Fibroblast of lung (primary cell): ENCODE results near the gene SENP8.

Experiments used
- EZH2 ChIP-seq: IDR thresholded peaks from 2 replicates; pipeline ENCODE4 v1.5.1; 2012; ENCODE audit warnings: low read length, control low read depth, mild to moderate bottlenecking; ENCODE audit errors: missing control alignments
- TF ChIP-seq, protein P1 (sequence below), 2 donors: IDR thresholded peaks in 1 of 2; conservative IDR thresholded peaks in 1 of 2; 1 replicate in 1 of 2; 2 replicates in 1 of 2; pipeline ENCODE4 v1.5.1; 2011 to 2012; ENCODE audit warnings: low read length in 2 of 2, control low read depth in 1 of 2, inconsistent platforms in 1 of 2, low read depth in 1 of 2, mild to moderate bottlenecking in 1 of 2

DNA sequence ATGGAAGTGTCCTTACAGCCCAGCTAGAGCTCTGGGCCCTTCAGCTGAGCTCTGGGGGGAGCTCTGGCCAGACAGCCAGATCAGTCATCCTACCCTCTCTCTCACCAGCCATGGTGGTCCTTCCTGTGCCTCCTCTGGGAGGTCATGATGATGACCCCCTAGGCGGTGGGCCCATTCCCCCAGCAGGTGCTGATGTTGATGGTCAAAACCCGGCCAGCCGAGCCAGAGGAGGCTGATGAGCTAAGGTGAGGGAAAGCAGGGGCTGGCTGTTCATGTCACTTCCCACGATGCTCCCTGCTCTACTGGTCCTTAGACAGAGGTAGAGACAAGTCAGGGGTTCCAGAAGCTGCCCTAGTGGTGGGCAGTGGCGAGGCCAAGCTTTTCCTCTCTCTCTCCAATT lies 44.4 kb downstream of the SENP8 start:
- no peak for TF ChIP-seq EZH2
- TF ChIP-seq, protein P1, sequence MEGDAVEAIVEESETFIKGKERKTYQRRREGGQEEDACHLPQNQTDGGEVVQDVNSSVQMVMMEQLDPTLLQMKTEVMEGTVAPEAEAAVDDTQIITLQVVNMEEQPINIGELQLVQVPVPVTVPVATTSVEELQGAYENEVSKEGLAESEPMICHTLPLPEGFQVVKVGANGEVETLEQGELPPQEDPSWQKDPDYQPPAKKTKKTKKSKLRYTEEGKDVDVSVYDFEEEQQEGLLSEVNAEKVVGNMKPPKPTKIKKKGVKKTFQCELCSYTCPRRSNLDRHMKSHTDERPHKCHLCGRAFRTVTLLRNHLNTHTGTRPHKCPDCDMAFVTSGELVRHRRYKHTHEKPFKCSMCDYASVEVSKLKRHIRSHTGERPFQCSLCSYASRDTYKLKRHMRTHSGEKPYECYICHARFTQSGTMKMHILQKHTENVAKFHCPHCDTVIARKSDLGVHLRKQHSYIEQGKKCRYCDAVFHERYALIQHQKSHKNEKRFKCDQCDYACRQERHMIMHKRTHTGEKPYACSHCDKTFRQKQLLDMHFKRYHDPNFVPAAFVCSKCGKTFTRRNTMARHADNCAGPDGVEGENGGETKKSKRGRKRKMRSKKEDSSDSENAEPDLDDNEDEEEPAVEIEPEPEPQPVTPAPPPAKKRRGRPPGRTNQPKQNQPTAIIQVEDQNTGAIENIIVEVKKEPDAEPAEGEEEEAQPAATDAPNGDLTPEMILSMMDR (conservative IDR thresholded peaks at IDR 0.05 in 1 of 2, IDR thresholded peaks at IDR 0.05 in 1 of 2; ENCODE audit: low read depth in 1 of 2, low read length in 2 of 2), result no peak
